ENCODE results near the gene TMEM132C.
"Not testable (repeated sequence)": the region's sequence is repeated elsewhere in the genome, so short reads cannot be mapped to it uniquely, and the experiment has no call there.

The TMEM132C gene

GRCh38 chr12:128471491-128471890, 204.5 kb downstream of the TMEM132C start:
- no peak for DNase-seq (ENCODE audit: low read depth in 1 of 2, low spot score in 1 of 2)

GRCh38 chr12:128474916-128475315, 207.9 kb downstream of the TMEM132C start:
- no peak for DNase-seq (ENCODE audit: low read depth in 1 of 2, low spot score in 1 of 2)

GRCh38 chr12:128476266-128476665, 209.3 kb downstream of the TMEM132C start:
- DNase-seq (ENCODE audit: low read depth in 1 of 2, low spot score in 1 of 2) = no peak

GRCh38 chr12:128483526-128484255, 216.7 kb downstream of the TMEM132C start:
- DNase-seq (ENCODE audit: low read depth in 1 of 2, low spot score in 1 of 2) = no peak

GRCh38 chr12:128497376-128497775, 230.4 kb downstream of the TMEM132C start:
- not testable (repeated sequence) for DNase-seq (ENCODE audit: low read depth in 1 of 2, low spot score in 1 of 2)

- no peak for DNase-seq (ENCODE audit: low read depth in 1 of 2, low spot score in 1 of 2)
These were observed 240.5 kb downstream of the TMEM132C start for GRCh38 chr12:128507470-128507869.

GRCh38 chr12:128509170-128509569, 242.2 kb downstream of the TMEM132C start:
- DNase-seq (ENCODE audit: low read depth in 1 of 2, low spot score in 1 of 2) = no peak

- DNase-seq (ENCODE audit: low read depth in 1 of 2, low spot score in 1 of 2) = no peak
These were observed 243.5 kb downstream of the TMEM132C start for GRCh38 chr12:128510511-128510910.

- no peak for DNase-seq (ENCODE audit: low read depth in 1 of 2, low spot score in 1 of 2)
These were observed 246.4 kb downstream of the TMEM132C start for GRCh38 chr12:128513331-128513730.

- no peak for DNase-seq (ENCODE audit: low read depth in 1 of 2, low spot score in 1 of 2)
These were observed 246.9 kb downstream of the TMEM132C start for GRCh38 chr12:128513831-128514230.

GRCh38 chr12:128518644-128519043, 251.7 kb downstream of the TMEM132C start:
- no peak for DNase-seq (ENCODE audit: low read depth in 1 of 2, low spot score in 1 of 2)

- DNase-seq (ENCODE audit: low read depth in 1 of 2, low spot score in 1 of 2) = no peak
These were observed 252.5 kb downstream of the TMEM132C start for GRCh38 chr12:128519426-128519825.

GRCh38 chr12:128521981-128522380, 255.0 kb downstream of the TMEM132C start:
- DNase-seq (ENCODE audit: low read depth in 1 of 2, low spot score in 1 of 2) = no peak

GRCh38 chr12:128524439-128524838, 257.5 kb downstream of the TMEM132C start:
- DNase-seq (ENCODE audit: low read depth in 1 of 2, low spot score in 1 of 2) = no peak

GRCh38 chr12:128531170-128531569, 264.2 kb downstream of the TMEM132C start:
- no peak for DNase-seq (ENCODE audit: low read depth in 1 of 2, low spot score in 1 of 2)

- DNase-seq (ENCODE audit: low read depth in 1 of 2, low spot score in 1 of 2) = no peak
These were observed 267.9 kb downstream of the TMEM132C start for GRCh38 chr12:128534906-128535305.

- no peak for DNase-seq (ENCODE audit: low read depth in 1 of 2, low spot score in 1 of 2)
These were observed 269.8 kb downstream of the TMEM132C start for GRCh38 chr12:128536810-128537209.

GRCh38 chr12:128537668-128538067, 270.7 kb downstream of the TMEM132C start:
- DNase-seq (ENCODE audit: low read depth in 1 of 2, low spot score in 1 of 2) = no peak

- no peak for DNase-seq (ENCODE audit: low read depth in 1 of 2, low spot score in 1 of 2)
These were observed 275.9 kb downstream of the TMEM132C start for GRCh38 chr12:128542844-128543243.

- no peak for DNase-seq (ENCODE audit: low read depth in 1 of 2, low spot score in 1 of 2)
These were observed 276.5 kb downstream of the TMEM132C start for GRCh38 chr12:128543460-128543859.

GRCh38 chr12:128543971-128544370, 277.0 kb downstream of the TMEM132C start:
- DNase-seq (ENCODE audit: low read depth in 1 of 2, low spot score in 1 of 2) = no peak

- no peak for DNase-seq (ENCODE audit: low read depth in 1 of 2, low spot score in 1 of 2)
These were observed 282.0 kb downstream of the TMEM132C start for GRCh38 chr12:128548949-128549348.

- DNase-seq (ENCODE audit: low read depth in 1 of 2, low spot score in 1 of 2) = no peak
These were observed 282.7 kb downstream of the TMEM132C start for GRCh38 chr12:128549601-128550218.

Measured in activated CD4-positive, alpha-beta T cell treated with anti-CD3 and anti-CD28 coated beads, Interleukin-2, amount 50 U/mL, for 24 hours (primary cell).